H1 (cell line): Measurements from ENCODE around the gene NFAM1. TPM values are rescaled to one million over a fixed set of nuclear protein-coding genes. Genes with fewer than 3 reads are reported as not detected.

Source experiments
- CTCF ChIA-PET: fragments of 300-600 bp; sonication (Branson Sonifier 250); formaldehyde crosslinking; loops from one replicate; lab custom pipeline; 2021; ENCODE audit not compliant: partially characterized antibody; lab: Charles Lee
- POLR2A ChIA-PET: fragments of 300-600 bp; sonication (Branson Sonifier 250); formaldehyde crosslinking; loops from one replicate; lab custom pipeline; 2021; ENCODE audit warnings: inconsistent platforms; ENCODE audit not compliant: partially characterized antibody; lab: Charles Lee
- DNase-seq, 2 experiments: peaks; one replicate each; pipeline versions ENCODE4 v3.0.0 to v3.0.0-alpha.2; 2010 to 2022; ENCODE audit warnings: low spot score in 2 of 2, low read depth in 1 of 2, mixed read lengths in 1 of 2
- FAIRE-seq: peaks from 2 replicates; lab custom pipeline; 2011; peaks lifted over from hg19 to GRCh38; lab: Jason Lieb, UNC
- H2AFZ ChIP-seq: 2 replicates; pipeline ENCODE4 v1.8.1; 2012; ENCODE audit warnings: low read length, inconsistent platforms
- H2AK5ac ChIP-seq: 2 replicates; pipeline ENCODE4 v1.6.1; 2013; ENCODE audit warnings: low read depth, low read length
- H2BK120ac ChIP-seq: replicated peaks from 2 replicates; pipeline ENCODE3; 2013; ENCODE audit warnings: low read depth, low read length, inconsistent platforms
- H2BK12ac ChIP-seq: 2 replicates; pipeline ENCODE4 v1.6.1; 2013; ENCODE audit warnings: low read depth, low read length
- H2BK15ac ChIP-seq: 2 replicates; pipeline ENCODE4 v1.6.1; 2013; ENCODE audit warnings: low read length
- H2BK20ac ChIP-seq: 2 replicates; pipeline ENCODE4 v1.6.1; 2013; ENCODE audit warnings: low read length
- H2BK5ac ChIP-seq: 2 replicates; pipeline ENCODE4 v1.6.1; 2013; ENCODE audit warnings: low read depth, low read length
- H3K14ac ChIP-seq: 2 replicates; pipeline ENCODE4 v1.6.1; 2013; ENCODE audit warnings: inconsistent platforms; ENCODE audit not compliant: insufficient read length
- H3K18ac ChIP-seq: 2 replicates; pipeline ENCODE4 v1.6.1; 2013; ENCODE audit warnings: low read length; ENCODE audit errors: extremely low read depth
- H3K23ac ChIP-seq: 2 replicates; pipeline ENCODE4 v1.6.1; 2013; ENCODE audit warnings: inconsistent platforms; ENCODE audit not compliant: insufficient read length
- H3K23me2 ChIP-seq: 2 replicates; pipeline ENCODE4 v1.6.1; 2013; ENCODE audit warnings: low read depth, low read length
- H3K27ac ChIP-seq: 2 replicates; pipeline ENCODE4 v1.6.1; 2011; ENCODE audit warnings: low read depth, low read length, inconsistent platforms
- H3K27me3 ChIP-seq, 4 experiments: replicated peaks in 1 of 4; 1 replicate in 1 of 4; 2 replicates in 3 of 4; pipeline versions ENCODE4 v1.6.1 to v1.8.1; 2011 to 2013; ENCODE audit warnings: low read length in 3 of 4, mild to moderate bottlenecking in 3 of 4, inconsistent platforms in 2 of 4, mixed read lengths in 2 of 4, moderate library complexity in 1 of 4; ENCODE audit not compliant: control insufficient read depth in 3 of 4, insufficient read depth in 3 of 4; ENCODE audit errors: extremely low read depth in 1 of 4
- H3K36me3 ChIP-seq, 4 experiments: 2 replicates each; pipeline versions ENCODE4 v1.6.1 to v1.8.1; 2011 to 2013; ENCODE audit warnings: mild to moderate bottlenecking in 4 of 4, low read length in 3 of 4, moderate library complexity in 2 of 4, control low read depth in 1 of 4, inconsistent platforms in 1 of 4; ENCODE audit not compliant: insufficient read depth in 4 of 4, control insufficient read depth in 2 of 4
- H3K4ac ChIP-seq: replicated peaks from 2 replicates; pipeline ENCODE3; 2013; ENCODE audit warnings: low read length, low read depth, mixed read lengths, inconsistent platforms; ENCODE audit not compliant: insufficient read length
- H3K4me1 ChIP-seq, 4 experiments: replicated peaks in 1 of 4; 1 replicate in 1 of 4; 2 replicates in 3 of 4; pipeline versions ENCODE4 v1.6.1 to v1.8.1; 2011 to 2013; ENCODE audit warnings: low read length in 3 of 4, inconsistent platforms in 2 of 4, mixed read lengths in 1 of 4; ENCODE audit not compliant: insufficient read depth in 4 of 4, control insufficient read depth in 3 of 4
- H3K4me2 ChIP-seq, 2 experiments: 2 replicates each; pipeline versions ENCODE4 v1.6.1 to v1.8.1; 2011 to 2013; ENCODE audit warnings: low read depth in 2 of 2, low read length in 2 of 2, control low read depth in 1 of 2, inconsistent platforms in 1 of 2, mild to moderate bottlenecking in 1 of 2; ENCODE audit not compliant: insufficient read depth in 1 of 2
- H3K4me3 ChIP-seq, 4 experiments: fragments of 200-600, 300-600 bp in 1 of 4; sonication (generic), shearing (Covaris generic), sonication (Bioruptor Twin) in 1 of 4; 2 replicates each; pipeline versions ENCODE4 v1.5.1 to v1.8.1; 2011 to 2016; ENCODE audit warnings: low read length in 4 of 4, low read depth in 3 of 4, control low read depth in 2 of 4, inconsistent platforms in 2 of 4, mild to moderate bottlenecking in 2 of 4, mixed read lengths in 1 of 4, moderate library complexity in 1 of 4; ENCODE audit not compliant: insufficient read depth in 2 of 4; ENCODE audit errors: extremely low read depth in 1 of 4
- H3K56ac ChIP-seq: replicated peaks from 2 replicates; pipeline ENCODE3; 2013; ENCODE audit warnings: low read depth, mild to moderate bottlenecking, mixed read lengths, low read length, inconsistent platforms; ENCODE audit not compliant: insufficient read length
- H3K79me1 ChIP-seq: 2 replicates; pipeline ENCODE4 v1.6.1; 2013; ENCODE audit warnings: low read depth, low read length, control low read depth
- H3K79me2 ChIP-seq, 2 experiments: 2 replicates each; pipeline versions ENCODE4 v1.6.1 to v1.8.1; 2012 to 2013; ENCODE audit warnings: low read length in 2 of 2, mild to moderate bottlenecking in 2 of 2, inconsistent platforms in 1 of 2; ENCODE audit not compliant: insufficient read depth in 2 of 2, control insufficient read depth in 1 of 2
- H3K9ac ChIP-seq, 4 experiments: replicated peaks in 1 of 4; 1 replicate in 1 of 4; 2 replicates in 3 of 4; pipeline versions ENCODE4 v1.6.1 to v1.8.1; 2011 to 2013; ENCODE audit warnings: low read depth in 3 of 4, low read length in 3 of 4, control low read depth in 2 of 4, mild to moderate bottlenecking in 2 of 4, moderate library complexity in 2 of 4, inconsistent platforms in 1 of 4; ENCODE audit errors: extremely low read depth in 1 of 4
- H3K9me3 ChIP-seq, 2 experiments: 2 replicates each; pipeline versions ENCODE4 v1.6.1 to v1.8.1; 2012 to 2013; ENCODE audit warnings: mild to moderate bottlenecking in 2 of 2, moderate library complexity in 2 of 2, control low read depth in 1 of 2, inconsistent platforms in 1 of 2, low read depth in 1 of 2, low read length in 1 of 2, mixed read lengths in 1 of 2; ENCODE audit not compliant: insufficient read depth in 2 of 2
- H4K20me1 ChIP-seq, 2 experiments: replicated peaks in 1 of 2; 2 replicates each; pipeline versions ENCODE3 to v1.8.1; 2011 to 2013; ENCODE audit warnings: inconsistent platforms in 2 of 2, low read length in 2 of 2, mild to moderate bottlenecking in 1 of 2; ENCODE audit not compliant: insufficient read depth in 2 of 2, control insufficient read depth in 1 of 2
- H4K5ac ChIP-seq: 2 replicates; pipeline ENCODE4 v1.6.1; 2013; ENCODE audit warnings: low read length, low read depth, mixed read lengths, inconsistent platforms; ENCODE audit not compliant: insufficient read length
- H4K8ac ChIP-seq: 2 replicates; pipeline ENCODE4 v1.8.0; 2013; ENCODE audit warnings: mild to moderate bottlenecking, moderate library complexity, low read length, inconsistent platforms; ENCODE audit not compliant: insufficient read depth; ENCODE audit errors: extremely low read depth
- H4K91ac ChIP-seq: replicated peaks from 2 replicates; pipeline ENCODE3; 2013; ENCODE audit warnings: low read length, mixed read lengths, inconsistent platforms; ENCODE audit not compliant: insufficient read length
- BACH1 ChIP-seq: IDR thresholded peaks from 2 replicates; pipeline ENCODE4 v1.6.1; 2012; ENCODE audit warnings: low read length, improper control_type of control experiment
- CBX5 ChIP-seq: fragments of 300-800, 300-1000 bp; sonication (generic); IDR thresholded peaks from 2 replicates; pipeline ENCODE4 v1.7.1; 2016; ENCODE audit warnings: antibody characterized with exemption, low read length, low read depth
- CEBPB ChIP-seq: IDR thresholded peaks from 2 replicates; pipeline ENCODE4 v1.6.1; 2012; ENCODE audit warnings: low read depth, low read length
- CHD1 ChIP-seq: IDR thresholded peaks from 2 replicates; pipeline ENCODE4 v1.6.1; 2012; ENCODE audit warnings: low read depth, low read length, improper control_type of control experiment
- CHD2 ChIP-seq: IDR thresholded peaks from 2 replicates; pipeline ENCODE4 v1.6.1; 2012; ENCODE audit warnings: low read length, improper control_type of control experiment
- CREB1 ChIP-seq: IDR thresholded peaks from 2 replicates; pipeline ENCODE4 v1.6.1; 2012; ENCODE audit warnings: inconsistent platforms
- POU5F1 ChIP-seq: IDR thresholded peaks from 2 replicates; pipeline ENCODE4 v1.6.1; 2011; ENCODE audit warnings: low read depth, mild to moderate bottlenecking, low read length, moderate library complexity
- RFX5 ChIP-seq: IDR thresholded peaks from 2 replicates; pipeline ENCODE4 v1.6.1; 2011; ENCODE audit warnings: low read depth, low read length, improper control_type of control experiment, borderline replicate concordance
- RNF2 ChIP-seq: fragments of 200-900, 300-1000 bp; sonication (generic); IDR thresholded peaks from 2 replicates; pipeline ENCODE4 v1.7.1; 2016; ENCODE audit warnings: borderline replicate concordance, low read depth, mild to moderate bottlenecking, antibody characterized with exemption, low read length; ENCODE audit not compliant: poor library complexity, severe bottlenecking; ENCODE audit errors: missing control alignments
- RXRA ChIP-seq: IDR thresholded peaks from 2 replicates; pipeline ENCODE4 v1.6.1; 2011; ENCODE audit warnings: low read depth, mild to moderate bottlenecking, low read length, moderate library complexity; ENCODE audit not compliant: insufficient read depth
- SIN3A ChIP-seq, 2 experiments: IDR thresholded peaks in 1 of 2; conservative IDR thresholded peaks in 1 of 2; 2 replicates each; pipeline ENCODE4 v1.6.1; 2011 to 2012; ENCODE audit warnings: low read length in 2 of 2, improper control_type of control experiment in 1 of 2, low read depth in 1 of 2, mild to moderate bottlenecking in 1 of 2
- SP2 ChIP-seq: IDR thresholded peaks from 2 replicates; pipeline ENCODE4 v1.6.1; 2012; ENCODE audit warnings: mild to moderate bottlenecking, low read length, inconsistent platforms
- SP4 ChIP-seq: IDR thresholded peaks from 2 replicates; pipeline ENCODE4 v1.6.1; 2012; ENCODE audit warnings: low read length, inconsistent platforms
- TAF7 ChIP-seq: optimal IDR thresholded peaks from 2 replicates; pipeline ENCODE3; 2011; ENCODE audit warnings: low read depth, mild to moderate bottlenecking, inconsistent platforms, low read length, moderate library complexity, borderline replicate concordance
- WGBS, 2 experiments: shearing (Covaris generic) in 1 of 2; methylation state at CpG; one replicate each; pipeline versions ENCODE4 v1.1.6 to v1.1.7; 2013 to 2015; ENCODE audit warnings: low lambda C conversion rate in 2 of 2, mixed read lengths in 2 of 2, inconsistent platforms in 1 of 2, low coverage in 1 of 2, missing lambda C conversion rate in 1 of 2; ENCODE audit not compliant: insufficient replicate concordance in 2 of 2, insufficient coverage in 1 of 2, insufficient read length in 1 of 2; ENCODE audit errors: extremely low coverage in 1 of 2, missing lambda C conversion rate in 1 of 2; 5-methylcytosine and 5-hydroxymethylcytosine counted together
- polyA plus RNA-seq, 7 experiments: library from polyadenylated mRNA; depleted of rRNA in 3 of 7; stranded (reverse) in 5 of 7; unstranded in 2 of 7; fragments of >200 nt in 5 of 7; fragments of 200-250 nt in 2 of 7; gene quantifications; 1 replicate in 5 of 7; 2 replicates in 1 of 7; 4 replicates in 1 of 7; pipeline versions ENCODE4 v1.2.1 to v1.2.3, GENCODE V29; 2011 to 2013; ENCODE audit warnings: missing spikeins in 2 of 7, mixed read lengths in 2 of 7
- total RNA-seq: library from RNA; stranded (reverse); fragmentation: NEBNext Ultra II Directional; extraction: Animal tissue kit (Norgen Biotek cat#: 25700); gene quantifications from 2 replicates; pipeline ENCODE4 v1.2.1, GENCODE V29; 2021
- TF ChIP-seq, protein P1 (sequence below): IDR thresholded peaks from 2 replicates; pipeline ENCODE4 v1.6.1; 2012; ENCODE audit warnings: inconsistent platforms

Gene NFAM1
- total and polyA plus RNA-seq, 2 of the 8 experiments (the other 6 are each of a cell fraction or from before 2014, with no cell fraction given), result 0.62 to 0.73 TPM

DNA sequence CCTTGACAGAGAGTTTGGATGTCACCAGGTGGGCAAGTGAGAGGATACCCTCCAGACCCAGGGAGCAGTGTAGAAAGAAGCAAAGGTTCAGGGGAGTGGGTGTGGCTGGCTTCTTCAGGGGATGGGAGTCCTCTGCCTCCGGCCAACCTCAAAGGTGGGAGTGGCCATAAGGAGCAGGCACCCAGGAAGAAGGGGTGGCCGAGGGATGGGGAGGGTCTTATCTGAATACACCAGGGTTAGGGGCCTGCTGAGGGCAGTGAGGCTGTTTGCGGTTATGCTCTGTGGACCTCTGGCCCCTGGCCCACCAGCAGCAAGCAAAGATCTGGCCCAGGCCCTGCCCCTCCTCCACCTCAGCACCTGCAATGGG is 6.2 kb downstream of the NFAM1 start:
- WGBS, 2 experiments, result 89% methylated on average over 3 of the region's 3 CpGs; no CpG with 5 or more reads in 1 of the 2 experiments
- H2BK20ac ChIP-seq, result no peak overlapping the region
- POLR2A ChIA-PET, result interaction anchor here (1.5 to 1.7 kb wide), 2 partner anchors 13 to 27 kb away, joined by 4 to 5 read pairs; no protein-coding TSS in a partner anchor
- TF ChIP-seq CBX5, result no peak
- no peak for TF ChIP-seq RFX5
- TF ChIP-seq TAF7, result no peak
- TF ChIP-seq SIN3A (conservative IDR thresholded peaks at IDR 0.05 in 1 of 2, IDR thresholded peaks at IDR 0.05 in 1 of 2; ENCODE audit: low read depth in 1 of 2, low read length in 2 of 2), result no peak
- TF ChIP-seq, protein P1, sequence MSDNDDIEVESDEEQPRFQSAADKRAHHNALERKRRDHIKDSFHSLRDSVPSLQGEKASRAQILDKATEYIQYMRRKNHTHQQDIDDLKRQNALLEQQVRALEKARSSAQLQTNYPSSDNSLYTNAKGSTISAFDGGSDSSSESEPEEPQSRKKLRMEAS, result no peak
- no peak for TF ChIP-seq CHD2
- TF ChIP-seq RXRA, result no peak
- TF ChIP-seq RNF2, result no peak
- no peak for TF ChIP-seq SP2
- TF ChIP-seq CREB1, result no peak
- TF ChIP-seq BACH1, result no peak
- no peak for TF ChIP-seq POU5F1
- TF ChIP-seq CHD1, result no peak
- TF ChIP-seq SP4, result no peak
- TF ChIP-seq CEBPB, result no peak

More for the DNA sequence above, 6.2 kb downstream of the NFAM1 start:
- Histone ChIP-seq H3K9ac (no peak overlapping the region), H3K36me3 (no peaks in the 10 kb centered on the region), H3K14ac (no peak overlapping the region), H2BK15ac (peak overlapping the region; percentile 55; the same call in 1 of the 2 replicates), H3K27ac (no peak overlapping the region), H3K23ac (no peak overlapping the region), H2BK120ac (no peak overlapping the region), H3K56ac (no peak overlapping the region), H4K8ac (no peak overlapping the region), H3K79me2 (no peaks in the 10 kb centered on the region), H2AFZ (no peak overlapping the region), H2BK12ac (no peak overlapping the region), H3K23me2 (no peaks in the 10 kb centered on the region), H3K18ac (no peak overlapping the region), H3K4me2 (no peak overlapping the region), H3K4ac (no peak overlapping the region), H3K4me1 (peaks cover 2 to 11% (median 7%) of the 10 kb centered on the region in 4 experiments), H3K27me3 (no peaks in the 10 kb centered on the region), H4K20me1 (no peaks in the 10 kb centered on the region), H3K9me3 (no peaks in the 10 kb centered on the region), H4K5ac (no peak overlapping the region), H2BK5ac (no peak overlapping the region), H3K79me1 (no peaks in the 10 kb centered on the region), H4K91ac (no peak overlapping the region), H3K4me3 (no peak overlapping the region), H2AK5ac (no peak overlapping the region)
- FAIRE-seq (no peak), DNase-seq (no peak)
- CTCF ChIA-PET, result interaction anchor here (1.1 to 1.8 kb wide), 3 partner anchors 17 to 79 kb away, joined by 3 to 4 read pairs (median 4); no protein-coding TSS in a partner anchor
